Bronchial epithelial cell (primary cell): Measurements from ENCODE around the gene CDH13. TPM values are rescaled to one million over a fixed set of nuclear protein-coding genes. Genes with fewer than 3 reads are reported as not detected.

ENCODE experiments used
- DNase-seq: peaks from one replicate; pipeline ENCODE4 v3.0.0-alpha.2; 2010; ENCODE audit warnings: low read depth
- FAIRE-seq: peaks from 2 replicates; lab custom pipeline; 2011; peaks lifted over from hg19 to GRCh38; lab: Jason Lieb, UNC
- H3K27me3 ChIP-seq: 2 replicates; pipeline ENCODE4 v1.5.1; 2011; ENCODE audit warnings: low read length; ENCODE audit not compliant: control insufficient read depth, insufficient read depth
- H3K36me3 ChIP-seq: 2 replicates; pipeline ENCODE4 v1.5.1; 2011; ENCODE audit warnings: low read length; ENCODE audit not compliant: control insufficient read depth, insufficient read depth
- H3K4me3 ChIP-seq: 2 replicates; pipeline ENCODE4 v1.5.1; 2011; ENCODE audit warnings: mild to moderate bottlenecking, low read depth, low read length, control low read depth
- total RNA-seq: library from RNA; depleted of rRNA; stranded (reverse); fragments of >200 nt; gene quantifications from 2 replicates; pipeline ENCODE4 v1.2.1, GENCODE V29; 2014
- TF ChIP-seq, protein P1 (sequence below): IDR thresholded peaks from 2 replicates; pipeline ENCODE4 v1.5.1; 2011; ENCODE audit warnings: mild to moderate bottlenecking, moderate library complexity, low read length, control low read depth, inconsistent platforms; ENCODE audit not compliant: insufficient read depth, severe bottlenecking

CDH13 gene
- total RNA-seq, 1 donor from 2014 or later: 31.3 TPM

DNA sequence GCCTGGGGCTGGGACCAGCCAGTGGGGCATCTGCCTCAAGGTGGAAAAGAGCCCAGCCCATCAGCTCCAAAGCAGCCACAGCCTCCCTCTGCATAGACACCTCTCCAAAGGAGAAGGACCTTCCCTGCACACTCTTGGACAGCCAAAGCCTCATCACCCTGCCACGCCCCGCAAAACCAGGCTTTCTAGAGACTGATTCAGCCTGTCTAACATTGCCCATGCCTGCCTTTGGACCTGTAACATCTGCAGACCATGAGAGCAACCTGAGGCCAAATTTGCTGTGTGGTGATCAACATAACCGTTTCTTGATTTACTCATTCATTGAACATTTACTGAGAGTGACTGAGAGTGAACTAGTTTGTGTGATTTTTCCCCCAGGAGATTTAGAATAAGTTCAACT lies 961.3 kb downstream of the CDH13 start:
- DNase-seq (peak; percentile 53), FAIRE-seq (no peak)
- Histone ChIP-seq H3K36me3 (no peaks in the 10 kb centered on the region), H3K4me3 (no peak overlapping the region), H3K27me3 (no peaks in the 10 kb centered on the region)
- TF ChIP-seq, protein P1, sequence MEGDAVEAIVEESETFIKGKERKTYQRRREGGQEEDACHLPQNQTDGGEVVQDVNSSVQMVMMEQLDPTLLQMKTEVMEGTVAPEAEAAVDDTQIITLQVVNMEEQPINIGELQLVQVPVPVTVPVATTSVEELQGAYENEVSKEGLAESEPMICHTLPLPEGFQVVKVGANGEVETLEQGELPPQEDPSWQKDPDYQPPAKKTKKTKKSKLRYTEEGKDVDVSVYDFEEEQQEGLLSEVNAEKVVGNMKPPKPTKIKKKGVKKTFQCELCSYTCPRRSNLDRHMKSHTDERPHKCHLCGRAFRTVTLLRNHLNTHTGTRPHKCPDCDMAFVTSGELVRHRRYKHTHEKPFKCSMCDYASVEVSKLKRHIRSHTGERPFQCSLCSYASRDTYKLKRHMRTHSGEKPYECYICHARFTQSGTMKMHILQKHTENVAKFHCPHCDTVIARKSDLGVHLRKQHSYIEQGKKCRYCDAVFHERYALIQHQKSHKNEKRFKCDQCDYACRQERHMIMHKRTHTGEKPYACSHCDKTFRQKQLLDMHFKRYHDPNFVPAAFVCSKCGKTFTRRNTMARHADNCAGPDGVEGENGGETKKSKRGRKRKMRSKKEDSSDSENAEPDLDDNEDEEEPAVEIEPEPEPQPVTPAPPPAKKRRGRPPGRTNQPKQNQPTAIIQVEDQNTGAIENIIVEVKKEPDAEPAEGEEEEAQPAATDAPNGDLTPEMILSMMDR: no peak

DNA sequence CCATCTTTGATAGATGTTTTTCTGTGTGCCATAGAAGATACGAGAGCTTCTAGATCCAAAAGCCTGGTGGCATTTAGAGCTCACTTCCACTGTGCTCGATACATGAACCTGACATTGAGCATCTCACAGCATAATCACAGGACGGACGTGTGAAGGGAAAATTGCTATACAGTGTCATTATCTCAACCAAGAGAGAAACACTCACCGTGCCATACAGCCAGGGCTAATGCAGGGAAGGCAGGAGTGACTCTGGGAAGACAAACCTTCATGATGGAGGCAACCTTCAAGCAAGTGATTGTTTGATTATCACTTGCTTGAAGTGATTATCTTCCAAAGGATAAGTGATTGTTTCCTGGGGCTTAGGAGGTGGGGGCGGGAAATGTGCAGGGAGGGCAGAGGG lies 962.8 kb downstream of the CDH13 start:
- no peak overlapping the region for H3K4me3 ChIP-seq
- FAIRE-seq (no peak), DNase-seq (no peak)
- H3K27me3 ChIP-seq: no peaks in the 10 kb centered on the region
- H3K36me3 ChIP-seq: no peaks in the 10 kb centered on the region
- TF ChIP-seq, protein P1: no peak

DNA sequence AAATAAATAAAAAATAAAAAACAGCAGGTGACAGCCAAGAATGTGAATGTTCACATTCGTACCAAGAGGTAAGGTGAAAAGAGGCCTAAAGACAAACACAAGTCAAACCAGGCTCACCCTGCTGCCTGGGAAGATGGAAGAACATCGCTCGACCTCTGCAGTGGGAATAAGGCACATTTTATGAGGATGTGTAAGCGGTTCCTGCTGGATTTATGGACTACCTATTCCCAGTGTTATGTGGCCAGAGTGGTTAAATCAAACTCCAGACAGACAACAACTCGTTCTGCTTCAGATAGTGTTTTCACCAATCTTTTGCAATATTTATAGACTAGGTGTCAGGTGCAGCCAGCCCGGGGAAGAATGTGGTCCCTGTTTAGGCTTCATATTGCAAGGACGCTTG lies 966.0 kb downstream of the CDH13 start:
- FAIRE-seq (no peak), DNase-seq (no peak)
- TF ChIP-seq, protein P1: no peak
- Histone ChIP-seq H3K27me3 (no peaks in the 10 kb centered on the region), H3K4me3 (no peak overlapping the region), H3K36me3 (no peaks in the 10 kb centered on the region)

DNA sequence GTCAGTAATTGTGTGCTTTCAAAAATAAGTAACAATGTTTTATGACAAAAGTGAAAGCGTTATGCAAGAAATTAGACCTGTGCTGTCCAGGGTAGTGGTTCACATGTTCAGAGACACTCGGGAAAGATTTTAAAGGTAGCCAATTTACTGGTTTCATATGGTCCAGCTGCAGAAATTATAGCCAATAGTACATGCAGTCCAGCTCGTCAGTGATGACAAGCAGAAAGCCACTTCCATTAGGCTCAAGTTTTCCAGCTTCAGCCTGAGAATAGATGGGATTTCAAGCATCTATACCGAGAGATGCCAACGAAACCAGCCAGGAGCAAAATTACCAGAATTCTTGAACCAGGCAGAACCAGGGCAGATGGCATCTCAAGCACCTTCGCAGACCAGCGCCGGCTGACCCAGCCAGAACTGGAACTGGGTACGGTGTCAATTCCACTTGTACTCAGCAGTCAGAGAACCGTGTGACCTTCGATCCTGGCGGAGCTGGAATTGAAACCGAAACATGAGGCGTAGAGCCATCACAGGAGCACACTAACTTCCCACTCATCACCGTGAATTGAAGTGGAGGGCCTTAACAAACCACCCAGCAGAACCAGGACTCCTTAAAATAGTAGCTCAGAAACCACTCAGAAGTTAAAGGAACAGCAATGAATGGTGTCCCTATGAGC lies 973.2 kb downstream of the CDH13 start:
- FAIRE-seq: peak; percentile 58
- no peaks in the 10 kb centered on the region for H3K36me3 ChIP-seq

DNA sequence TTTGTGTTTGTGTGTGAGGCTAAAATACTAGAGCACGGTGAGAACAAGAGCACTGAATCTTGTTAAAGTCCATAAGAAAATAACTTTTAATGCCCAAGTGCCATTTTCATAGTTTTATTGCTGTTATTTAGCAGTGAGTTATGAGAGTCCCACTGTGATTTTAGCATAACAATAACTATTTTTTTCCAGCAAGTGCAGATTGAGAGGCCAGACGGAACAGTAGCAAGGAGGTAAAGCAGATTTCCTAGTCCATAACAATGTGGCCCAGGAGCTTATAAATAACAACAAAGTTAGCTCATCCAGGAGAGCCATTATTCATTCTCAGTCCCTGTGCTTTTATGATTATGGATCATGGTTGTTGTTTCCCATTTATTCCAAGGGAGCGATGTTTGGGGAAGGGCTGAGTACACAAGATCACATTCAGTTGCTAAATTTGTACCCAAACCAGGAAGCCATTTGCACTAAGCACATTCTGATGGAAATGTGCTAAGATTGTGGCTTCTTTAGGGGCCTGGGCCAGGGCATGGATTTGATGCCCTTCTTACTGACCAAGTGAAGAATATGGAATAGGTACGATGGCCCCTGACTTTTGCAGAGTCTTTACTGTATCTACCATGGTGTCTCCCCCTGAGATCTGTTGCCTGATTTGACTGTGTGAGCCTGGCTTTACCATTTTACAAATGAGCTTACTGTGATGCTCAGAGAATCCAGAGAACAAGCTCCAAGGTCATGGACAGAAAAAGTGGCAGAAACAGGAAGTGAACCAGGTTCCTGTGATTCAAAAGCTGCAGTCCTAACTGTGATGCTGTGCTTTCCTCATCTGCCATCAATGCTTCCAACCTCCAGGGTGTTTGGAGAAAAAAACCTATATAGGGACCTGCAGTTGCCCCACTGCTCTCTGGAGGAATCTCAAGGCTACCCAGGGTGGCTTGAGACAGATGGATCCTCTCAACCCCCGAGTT lies 976.3 kb downstream of the CDH13 start:
- FAIRE-seq (no peak), DNase-seq (no peak)
- H3K4me3 ChIP-seq: no peak overlapping the region
- TF ChIP-seq, protein P1: no peak
- H3K36me3 ChIP-seq: no peaks in the 10 kb centered on the region
- no peaks in the 10 kb centered on the region for H3K27me3 ChIP-seq

More for the DNA sequence above, 973.2 kb downstream of the CDH13 start:
- TF ChIP-seq, protein P1: no peak
- Histone ChIP-seq H3K4me3 (no peak overlapping the region), H3K27me3 (no peaks in the 10 kb centered on the region)
- DNase-seq: no peak
